BE2C (cell line): ENCODE results near the gene SSNA1. TPM values are rescaled to one million over a fixed set of nuclear protein-coding genes. Genes with fewer than 3 reads are reported as not detected.

Experiments used
- DNase-seq: peaks from one replicate; pipeline ENCODE4 v3.0.0-alpha.2; 2020
- H3K27me3 ChIP-seq: fragments of 250-450 bp; sonication (Bioruptor Pico); 2 replicates; pipeline ENCODE4 v1.5.1; 2020; ENCODE audit warnings: mild to moderate bottlenecking
- H3K36me3 ChIP-seq: fragments of 250-450 bp; sonication (Bioruptor Pico); 2 replicates; pipeline ENCODE4 v1.5.1; 2020; ENCODE audit warnings: mild to moderate bottlenecking
- H3K4me1 ChIP-seq: fragments of 250-450 bp; sonication (Bioruptor Pico); 2 replicates; pipeline ENCODE4 v1.5.1; 2020
- H3K4me3 ChIP-seq: 2 replicates; pipeline ENCODE4 v1.5.1; 2011; ENCODE audit warnings: low read depth, low read length
- H3K9me3 ChIP-seq: fragments of 250-450 bp; sonication (Bioruptor Pico); 2 replicates; pipeline ENCODE4 v1.5.1; 2020
- polyA plus RNA-seq: library from polyadenylated mRNA; unstranded; fragments of >200 nt; gene quantifications from one replicate; pipeline ENCODE4 v1.2.1, GENCODE V29; 2012; ENCODE audit warnings: low read depth, missing spikeins; ENCODE audit not compliant: insufficient read length, insufficient read depth
- TF ChIP-seq, protein P1 (sequence below): IDR thresholded peaks from 2 replicates; pipeline ENCODE4 v1.5.1; 2012; ENCODE audit warnings: mild to moderate bottlenecking, low read depth, low read length

The SSNA1 gene
- polyA plus RNA-seq, result 268 TPM

GRCh38 chr9:137188490-137189296 lies at the start of gene SSNA1, which contains the start of gene ANAPC2:
SSNA1 (plus strand) TSS chr9:137188676; CDS start chr9:137188727, 51 bp downstream.
ANAPC2 (minus strand) TSS chr9:137188560; CDS start chr9:137188532, 28 bp downstream.
- DNase-seq, result peak; percentile 96
- TF ChIP-seq, protein P1, sequence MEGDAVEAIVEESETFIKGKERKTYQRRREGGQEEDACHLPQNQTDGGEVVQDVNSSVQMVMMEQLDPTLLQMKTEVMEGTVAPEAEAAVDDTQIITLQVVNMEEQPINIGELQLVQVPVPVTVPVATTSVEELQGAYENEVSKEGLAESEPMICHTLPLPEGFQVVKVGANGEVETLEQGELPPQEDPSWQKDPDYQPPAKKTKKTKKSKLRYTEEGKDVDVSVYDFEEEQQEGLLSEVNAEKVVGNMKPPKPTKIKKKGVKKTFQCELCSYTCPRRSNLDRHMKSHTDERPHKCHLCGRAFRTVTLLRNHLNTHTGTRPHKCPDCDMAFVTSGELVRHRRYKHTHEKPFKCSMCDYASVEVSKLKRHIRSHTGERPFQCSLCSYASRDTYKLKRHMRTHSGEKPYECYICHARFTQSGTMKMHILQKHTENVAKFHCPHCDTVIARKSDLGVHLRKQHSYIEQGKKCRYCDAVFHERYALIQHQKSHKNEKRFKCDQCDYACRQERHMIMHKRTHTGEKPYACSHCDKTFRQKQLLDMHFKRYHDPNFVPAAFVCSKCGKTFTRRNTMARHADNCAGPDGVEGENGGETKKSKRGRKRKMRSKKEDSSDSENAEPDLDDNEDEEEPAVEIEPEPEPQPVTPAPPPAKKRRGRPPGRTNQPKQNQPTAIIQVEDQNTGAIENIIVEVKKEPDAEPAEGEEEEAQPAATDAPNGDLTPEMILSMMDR, result peak; percentile 37
- no peaks in the 10 kb centered on the region for H3K9me3 ChIP-seq
- peaks cover 6% of the 10 kb centered on the region for H3K36me3 ChIP-seq
- H3K4me1 ChIP-seq, result no peaks in the 10 kb centered on the region
- H3K4me3 ChIP-seq, result peak within 1 kb of the TSS; percentile 99
- H3K27me3 ChIP-seq, result no peaks in the 10 kb centered on the region

DNA sequence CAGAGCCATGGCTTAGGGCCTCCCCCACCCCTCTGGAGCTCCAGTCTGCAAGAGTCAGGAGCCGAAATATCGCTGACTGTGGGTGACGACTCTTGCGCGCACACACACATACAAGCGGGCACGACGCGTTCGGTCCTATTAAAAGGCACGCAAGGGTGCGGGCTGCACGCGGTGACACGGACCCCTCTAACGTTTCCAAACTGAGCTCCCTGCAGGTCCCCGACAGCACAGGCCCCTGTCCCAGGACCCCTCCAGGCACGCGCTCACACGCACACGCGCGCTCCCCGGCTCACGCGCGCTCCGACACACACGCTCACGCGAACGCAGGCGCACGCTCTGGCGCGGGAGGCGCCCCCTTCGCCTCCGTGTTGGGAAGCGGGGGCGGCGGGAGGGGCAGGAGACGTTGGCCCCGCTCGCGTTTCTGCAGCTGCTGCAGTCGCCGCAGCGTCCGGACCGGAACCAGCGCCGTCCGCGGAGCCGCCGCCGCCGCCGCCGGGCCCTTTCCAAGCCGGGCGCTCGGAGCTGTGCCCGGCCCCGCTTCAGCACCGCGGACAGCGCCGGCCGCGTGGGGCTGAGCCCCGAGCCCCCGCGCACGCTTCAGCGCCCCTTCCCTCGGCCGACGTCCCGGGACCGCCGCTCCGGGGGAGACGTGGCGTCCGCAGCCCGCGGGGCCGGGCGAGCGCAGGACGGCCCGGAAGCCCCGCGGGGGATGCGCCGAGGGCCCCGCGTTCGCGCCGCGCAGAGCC lies 49.6 kb upstream of the SSNA1 start, which contains the start of gene GRIN1:
Gene GRIN1, plus strand, starts transcription at position 433 of the 746 bp plus-strand sequence. CDS start 333 bp downstream, outside the sequence.
- Histone ChIP-seq H3K36me3 (no peaks in the 10 kb centered on the region), H3K27me3 (peaks cover 25% of the 10 kb centered on the region), H3K9me3 (no peaks in the 10 kb centered on the region), H3K4me3 (peak within 1 kb of the TSS; percentile 43), H3K4me1 (no peaks in the 10 kb centered on the region)
- TF ChIP-seq, protein P1, result no peak
- DNase-seq, result peak; percentile 29

DNA sequence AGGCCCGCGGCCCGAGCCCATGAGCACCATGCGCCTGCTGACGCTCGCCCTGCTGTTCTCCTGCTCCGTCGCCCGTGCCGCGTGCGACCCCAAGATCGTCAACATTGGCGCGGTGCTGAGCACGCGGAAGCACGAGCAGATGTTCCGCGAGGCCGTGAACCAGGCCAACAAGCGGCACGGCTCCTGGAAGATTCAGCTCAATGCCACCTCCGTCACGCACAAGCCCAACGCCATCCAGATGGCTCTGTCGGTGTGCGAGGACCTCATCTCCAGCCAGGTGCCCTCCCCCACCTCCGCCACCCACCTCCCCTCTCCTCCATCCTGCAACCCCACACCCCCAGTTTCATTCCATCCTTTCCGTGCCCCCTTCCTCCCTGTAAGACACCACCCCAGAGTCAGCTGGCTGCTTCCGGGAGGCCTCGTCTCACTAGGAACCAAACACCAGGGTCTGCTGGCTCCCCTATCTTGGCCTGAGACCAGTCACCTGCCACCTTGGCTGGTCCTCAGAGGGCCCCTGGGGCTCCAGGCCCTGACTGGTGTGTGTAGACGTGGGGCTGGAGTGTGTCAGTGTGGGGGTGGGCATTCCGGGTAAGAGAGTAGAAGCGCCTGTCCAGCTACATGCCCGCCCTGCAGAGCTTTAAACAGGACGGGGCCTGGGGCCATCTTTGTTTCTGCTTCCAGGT lies 48.9 kb upstream of the SSNA1 start:
- peak; percentile 14 for DNase-seq
- Histone ChIP-seq H3K9me3 (no peaks in the 10 kb centered on the region), H3K4me1 (no peaks in the 10 kb centered on the region), H3K36me3 (no peaks in the 10 kb centered on the region), H3K27me3 (peaks cover 25% of the 10 kb centered on the region), H3K4me3 (no peak overlapping the region)
- TF ChIP-seq, protein P1, result no peak

- peak; percentile 11 for DNase-seq
- TF ChIP-seq, protein P1, result no peak
- Histone ChIP-seq H3K9me3 (no peaks in the 10 kb centered on the region), H3K4me3 (no peak overlapping the region), H3K27me3 (peaks cover 25% of the 10 kb centered on the region), H3K36me3 (no peaks in the 10 kb centered on the region), H3K4me1 (no peaks in the 10 kb centered on the region)
Observed at GRCh38 chr9:137140151-137141012, 48.1 kb upstream of the SSNA1 start.

GRCh38 chr9:137141050-137141810 lies 47.2 kb upstream of the SSNA1 start:
- TF ChIP-seq, protein P1, result no peak
- peak; percentile 9 for DNase-seq
- Histone ChIP-seq H3K27me3 (peaks cover 25% of the 10 kb centered on the region), H3K9me3 (no peaks in the 10 kb centered on the region), H3K4me3 (no peak overlapping the region), H3K4me1 (no peaks in the 10 kb centered on the region), H3K36me3 (no peaks in the 10 kb centered on the region)
